K562 (cell line): Measurements from ENCODE around the gene DRD1.
"Not testable (repeated sequence)": the region's sequence is repeated elsewhere in the genome, so short reads cannot be mapped to it uniquely, and the experiment has no call there.

Experiments used
- BRD4 ChIP-seq: fragments of 200-600 bp; sonication (generic); IDR thresholded peaks from 2 replicates; pipeline ENCODE4 v1.6.1; 2017; ENCODE audit warnings: inconsistent platforms
- BRF1 ChIP-seq: IDR thresholded peaks from 3 replicates; pipeline ENCODE4 v1.6.1; 2011; ENCODE audit warnings: borderline replicate concordance, mild to moderate bottlenecking; ENCODE audit not compliant: insufficient read length; ENCODE audit errors: extremely low read depth
- EZH2 ChIP-seq: IDR thresholded peaks from 2 replicates; pipeline ENCODE4 v1.6.1; 2012; ENCODE audit warnings: low read depth, mild to moderate bottlenecking, inconsistent platforms, low read length, borderline replicate concordance
- FOXJ3 ChIP-seq: sonication (generic); formaldehyde crosslinking; IDR thresholded peaks from 2 replicates; pipeline ENCODE4 v1.4.0; 2020; ENCODE audit warnings: mild to moderate bottlenecking, missing genetic modification reagents
- NRF1 ChIP-seq, 2 experiments: fragments of 450-650 bp; IDR thresholded peaks in 1 of 2; conservative IDR thresholded peaks in 1 of 2; 2 replicates each; pipeline ENCODE4 v1.6.1; 2014; ENCODE audit warnings: mild to moderate bottlenecking in 2 of 2
- TEAD2 ChIP-seq: fragments of 450-650 bp; IDR thresholded peaks from 2 replicates; pipeline ENCODE4 v1.6.1; 2016; ENCODE audit warnings: missing genetic modification characterization, control low read depth, missing compliant biosample characterization
- TF ChIP-seq, protein P1 (sequence below): sonication (generic); formaldehyde crosslinking; IDR thresholded peaks from 2 replicates; pipeline ENCODE4 v1.8.1; 2023; ENCODE audit warnings: mild to moderate bottlenecking, missing genetic modification reagents
- TF ChIP-seq, protein P2 (sequence below): IDR thresholded peaks from 2 replicates; pipeline ENCODE4 v1.6.1; 2012; ENCODE audit warnings: low read depth, low read length, improper control_type of control experiment, borderline replicate concordance
- TF ChIP-seq, protein P3 (sequence below), 3 experiments: IDR thresholded peaks in 2 of 3; conservative IDR thresholded peaks in 1 of 3; 2 replicates each; pipeline ENCODE4 v1.5.1; 2011 to 2012; ENCODE audit warnings: low read length in 3 of 3, mild to moderate bottlenecking in 3 of 3, control low read depth in 2 of 3, improper control_type of control experiment in 1 of 3, inconsistent platforms in 1 of 3, low read depth in 1 of 3, mixed read lengths in 1 of 3, moderate library complexity in 1 of 3; ENCODE audit not compliant: insufficient read depth in 2 of 3

DNA sequence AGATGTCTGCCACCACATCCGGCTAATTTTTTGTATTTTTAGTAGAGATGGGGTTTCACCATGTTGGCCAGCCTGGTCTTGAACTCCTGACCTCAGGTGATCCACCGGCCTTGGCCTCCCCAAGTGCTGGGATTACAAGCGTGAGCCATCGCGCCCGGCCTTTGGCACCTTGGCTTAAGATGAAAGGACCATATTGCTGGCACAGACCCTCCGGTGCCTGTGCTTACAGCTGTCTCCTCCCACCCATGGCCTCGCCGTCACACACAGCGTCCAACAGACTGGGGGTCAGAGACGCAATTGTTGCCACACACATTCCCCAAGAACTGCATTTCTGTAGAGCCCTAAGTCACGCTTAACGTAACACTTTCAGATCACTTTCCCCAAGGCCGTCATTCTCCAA is 2.4 kb upstream of the DRD1 start:
- not testable (repeated sequence) for TF ChIP-seq EZH2; FOXJ3 (CRISPR knock-in tag); BRF1; TEAD2 (tag); NRF1 (conservative IDR thresholded peaks at IDR 0.05 in 1 of 2, IDR thresholded peaks at IDR 0.05 in 1 of 2); BRD4
- TF ChIP-seq, protein P1, sequence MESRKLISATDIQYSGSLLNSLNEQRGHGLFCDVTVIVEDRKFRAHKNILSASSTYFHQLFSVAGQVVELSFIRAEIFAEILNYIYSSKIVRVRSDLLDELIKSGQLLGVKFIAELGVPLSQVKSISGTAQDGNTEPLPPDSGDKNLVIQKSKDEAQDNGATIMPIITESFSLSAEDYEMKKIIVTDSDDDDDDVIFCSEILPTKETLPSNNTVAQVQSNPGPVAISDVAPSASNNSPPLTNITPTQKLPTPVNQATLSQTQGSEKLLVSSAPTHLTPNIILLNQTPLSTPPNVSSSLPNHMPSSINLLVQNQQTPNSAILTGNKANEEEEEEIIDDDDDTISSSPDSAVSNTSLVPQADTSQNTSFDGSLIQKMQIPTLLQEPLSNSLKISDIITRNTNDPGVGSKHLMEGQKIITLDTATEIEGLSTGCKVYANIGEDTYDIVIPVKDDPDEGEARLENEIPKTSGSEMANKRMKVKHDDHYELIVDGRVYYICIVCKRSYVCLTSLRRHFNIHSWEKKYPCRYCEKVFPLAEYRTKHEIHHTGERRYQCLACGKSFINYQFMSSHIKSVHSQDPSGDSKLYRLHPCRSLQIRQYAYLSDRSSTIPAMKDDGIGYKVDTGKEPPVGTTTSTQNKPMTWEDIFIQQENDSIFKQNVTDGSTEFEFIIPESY (CRISPR knock-in tag): not testable (repeated sequence)
- TF ChIP-seq, protein P2, sequence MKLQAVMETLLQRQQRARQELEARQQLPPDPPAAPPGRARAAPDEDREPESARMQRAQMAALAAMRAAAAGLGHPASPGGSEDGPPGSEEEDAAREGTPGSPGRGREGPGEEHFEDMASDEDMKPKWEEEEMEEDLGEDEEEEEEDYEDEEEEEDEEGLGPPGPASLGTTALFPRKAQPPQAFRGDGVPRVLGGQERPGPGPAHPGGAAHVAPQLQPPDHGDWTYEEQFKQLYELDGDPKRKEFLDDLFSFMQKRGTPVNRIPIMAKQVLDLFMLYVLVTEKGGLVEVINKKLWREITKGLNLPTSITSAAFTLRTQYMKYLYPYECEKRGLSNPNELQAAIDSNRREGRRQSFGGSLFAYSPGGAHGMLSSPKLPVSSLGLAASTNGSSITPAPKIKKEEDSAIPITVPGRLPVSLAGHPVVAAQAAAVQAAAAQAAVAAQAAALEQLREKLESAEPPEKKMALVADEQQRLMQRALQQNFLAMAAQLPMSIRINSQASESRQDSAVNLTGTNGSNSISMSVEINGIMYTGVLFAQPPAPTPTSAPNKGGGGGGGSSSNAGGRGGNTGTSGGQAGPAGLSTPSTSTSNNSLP: not testable (repeated sequence)
- TF ChIP-seq, protein P3, sequence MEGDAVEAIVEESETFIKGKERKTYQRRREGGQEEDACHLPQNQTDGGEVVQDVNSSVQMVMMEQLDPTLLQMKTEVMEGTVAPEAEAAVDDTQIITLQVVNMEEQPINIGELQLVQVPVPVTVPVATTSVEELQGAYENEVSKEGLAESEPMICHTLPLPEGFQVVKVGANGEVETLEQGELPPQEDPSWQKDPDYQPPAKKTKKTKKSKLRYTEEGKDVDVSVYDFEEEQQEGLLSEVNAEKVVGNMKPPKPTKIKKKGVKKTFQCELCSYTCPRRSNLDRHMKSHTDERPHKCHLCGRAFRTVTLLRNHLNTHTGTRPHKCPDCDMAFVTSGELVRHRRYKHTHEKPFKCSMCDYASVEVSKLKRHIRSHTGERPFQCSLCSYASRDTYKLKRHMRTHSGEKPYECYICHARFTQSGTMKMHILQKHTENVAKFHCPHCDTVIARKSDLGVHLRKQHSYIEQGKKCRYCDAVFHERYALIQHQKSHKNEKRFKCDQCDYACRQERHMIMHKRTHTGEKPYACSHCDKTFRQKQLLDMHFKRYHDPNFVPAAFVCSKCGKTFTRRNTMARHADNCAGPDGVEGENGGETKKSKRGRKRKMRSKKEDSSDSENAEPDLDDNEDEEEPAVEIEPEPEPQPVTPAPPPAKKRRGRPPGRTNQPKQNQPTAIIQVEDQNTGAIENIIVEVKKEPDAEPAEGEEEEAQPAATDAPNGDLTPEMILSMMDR (IDR thresholded peaks at IDR 0.05 in 2 of 3, conservative IDR thresholded peaks at IDR 0.05 in 1 of 3; ENCODE audit: insufficient read depth in 2 of 3, low read depth in 1 of 3, low read length in 3 of 3): not testable (repeated sequence)
